HG03039 (cell line): ENCODE results near the gene SLC9C2.
"Not testable (repeated sequence)": the region's sequence is repeated elsewhere in the genome, so short reads cannot be mapped to it uniquely, and the experiment has no call there.

ENCODE experiments used
- ATAC-seq: cut with Tn5 transposase; IDR thresholded peaks from one replicate; pipeline ENCODE4 v1.9.1; 2021; ENCODE audit warnings: mild to moderate bottlenecking, moderate library complexity; ENCODE audit not compliant: unreplicated experiment

Gene SLC9C2

DNA sequence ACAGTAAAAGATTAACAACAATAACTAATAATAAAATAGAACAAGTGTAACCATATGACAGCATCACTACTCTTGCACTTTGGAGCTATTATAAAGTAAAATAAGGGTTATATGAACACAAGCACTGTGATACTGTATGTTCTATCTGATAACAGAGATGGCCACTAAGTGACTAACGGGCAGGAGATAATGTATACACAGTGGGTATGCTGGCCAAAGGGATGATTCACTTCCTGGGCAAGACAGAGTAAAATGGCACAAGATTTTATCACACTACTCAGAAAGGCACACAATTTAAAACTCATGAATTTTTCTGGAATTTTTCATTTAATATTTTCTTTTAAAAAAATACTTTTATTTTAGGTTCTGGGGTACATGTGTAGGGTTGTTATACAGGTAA is 12.3 kb downstream of the SLC9C2 start:
- no peak for ATAC-seq

DNA sequence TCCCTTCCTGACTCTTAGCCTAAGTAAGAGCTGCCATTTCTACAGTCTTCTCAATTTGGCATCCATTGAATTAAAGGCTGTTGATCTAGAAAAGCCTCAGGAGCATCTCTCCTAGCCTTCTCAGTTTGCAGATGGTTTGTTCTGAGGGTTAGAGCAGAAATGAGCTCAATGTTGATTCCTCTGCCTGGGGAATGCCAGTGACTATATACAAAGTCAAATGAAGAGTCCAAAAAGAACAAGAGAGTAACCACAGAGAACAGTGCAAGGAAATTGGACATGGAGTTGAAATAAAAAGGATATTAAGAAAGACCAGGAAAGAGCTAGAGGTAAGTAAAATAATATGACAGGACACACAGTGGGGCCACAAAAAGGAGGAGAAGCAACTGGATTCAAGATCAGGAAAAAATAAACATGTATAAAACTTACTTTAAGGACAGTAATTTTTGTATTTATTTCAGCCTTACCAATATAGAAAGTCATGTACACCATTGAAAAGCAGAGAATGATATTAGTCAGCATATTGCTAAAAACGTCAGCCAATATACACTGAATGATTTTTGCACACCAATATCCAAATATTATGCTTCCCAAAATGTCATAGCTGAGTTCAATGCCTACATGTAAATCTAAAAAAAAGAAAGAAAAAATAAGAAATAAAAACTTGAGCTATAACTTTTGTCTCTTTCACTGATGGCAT is 21.3 kb downstream of the SLC9C2 start:
- peak; percentile 65 for ATAC-seq

DNA sequence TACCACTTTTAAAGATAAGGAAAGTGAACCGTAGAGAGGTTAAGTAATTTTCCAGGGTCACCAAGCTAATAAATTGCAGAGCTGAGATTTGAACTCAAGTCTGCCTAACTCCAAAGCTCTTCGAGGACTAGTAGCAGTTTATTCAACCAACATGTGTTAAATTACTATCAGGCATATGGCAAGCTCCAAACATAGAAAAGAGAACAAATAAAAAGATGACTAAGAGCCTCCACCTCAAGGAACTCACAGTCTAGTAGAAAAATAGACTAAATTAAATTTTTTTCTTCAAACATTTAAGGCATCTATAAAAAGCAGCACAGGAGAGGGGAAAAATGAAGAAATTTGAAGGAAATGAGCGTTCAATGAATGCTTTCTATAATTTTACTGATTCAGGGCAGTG is 22.2 kb downstream of the SLC9C2 start:
- ATAC-seq: no peak

DNA sequence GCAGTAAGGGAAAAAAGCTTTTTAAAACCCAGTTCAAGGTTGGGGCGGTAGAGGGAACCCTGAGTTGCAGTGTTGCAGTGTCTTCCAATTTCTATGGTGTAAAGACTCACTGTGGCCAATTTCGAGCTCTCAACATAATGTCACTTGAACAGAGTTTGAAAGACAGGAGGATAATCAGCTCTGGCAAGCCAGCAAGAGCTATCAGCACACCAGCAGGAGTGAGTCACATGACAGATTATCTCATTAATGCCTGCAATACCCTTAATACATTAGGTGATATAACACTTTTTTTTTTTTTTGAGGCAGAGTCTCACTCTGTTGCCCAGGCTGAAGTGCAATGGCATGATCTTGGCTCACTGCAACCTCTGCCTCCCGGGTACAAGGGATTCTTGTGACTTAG is 22.8 kb downstream of the SLC9C2 start:
- no peak for ATAC-seq

DNA sequence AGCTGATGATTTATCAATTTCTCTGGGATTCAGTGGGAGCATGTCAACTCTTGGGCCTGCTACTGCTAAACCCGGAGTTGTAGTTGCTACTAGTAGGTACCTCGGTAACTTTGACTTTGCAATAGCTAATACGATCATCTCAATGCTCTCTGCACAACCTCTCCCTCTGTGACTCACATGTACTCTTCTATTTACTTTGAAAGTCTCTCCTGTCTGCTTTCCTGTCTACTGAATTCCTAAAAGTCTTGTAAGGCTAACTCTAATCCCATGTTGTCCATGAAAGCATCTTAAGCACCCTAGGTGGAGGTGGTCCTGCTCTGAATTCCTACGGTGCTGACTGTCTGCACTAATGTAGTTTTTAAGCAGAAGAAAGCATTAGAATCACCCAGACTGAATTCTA is 29.3 kb downstream of the SLC9C2 start:
- ATAC-seq: no peak

DNA sequence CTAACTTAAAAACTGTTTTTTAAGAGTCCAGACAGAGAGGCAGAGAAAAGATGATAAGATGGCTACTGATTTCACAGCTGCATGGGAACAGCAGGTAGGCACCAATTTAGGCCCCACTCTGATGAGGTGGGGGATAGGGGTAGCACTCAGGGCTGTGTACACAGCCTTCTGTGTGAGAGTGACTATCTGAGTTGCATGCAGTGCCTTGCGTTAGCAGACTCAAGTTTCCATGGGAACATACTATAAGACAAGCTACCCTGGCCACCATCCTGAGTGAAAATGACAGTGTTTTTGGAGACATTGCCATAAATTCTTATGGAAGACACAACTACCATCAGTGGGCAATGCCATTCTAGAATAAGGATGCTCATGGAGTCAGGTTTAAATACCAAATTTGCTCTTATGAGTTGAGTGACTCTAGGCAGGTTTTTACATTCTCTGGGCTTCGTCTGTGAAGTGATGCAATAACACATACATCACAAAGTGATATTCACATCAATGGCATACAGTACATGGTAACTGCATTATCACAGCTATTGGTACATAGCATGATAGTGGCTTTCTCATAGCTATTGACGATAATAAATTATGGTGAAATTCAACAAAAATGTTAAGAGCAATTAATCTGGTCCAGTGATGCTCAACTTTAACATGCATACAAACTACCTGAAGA is 30.5 kb downstream of the SLC9C2 start:
- no peak for ATAC-seq

DNA sequence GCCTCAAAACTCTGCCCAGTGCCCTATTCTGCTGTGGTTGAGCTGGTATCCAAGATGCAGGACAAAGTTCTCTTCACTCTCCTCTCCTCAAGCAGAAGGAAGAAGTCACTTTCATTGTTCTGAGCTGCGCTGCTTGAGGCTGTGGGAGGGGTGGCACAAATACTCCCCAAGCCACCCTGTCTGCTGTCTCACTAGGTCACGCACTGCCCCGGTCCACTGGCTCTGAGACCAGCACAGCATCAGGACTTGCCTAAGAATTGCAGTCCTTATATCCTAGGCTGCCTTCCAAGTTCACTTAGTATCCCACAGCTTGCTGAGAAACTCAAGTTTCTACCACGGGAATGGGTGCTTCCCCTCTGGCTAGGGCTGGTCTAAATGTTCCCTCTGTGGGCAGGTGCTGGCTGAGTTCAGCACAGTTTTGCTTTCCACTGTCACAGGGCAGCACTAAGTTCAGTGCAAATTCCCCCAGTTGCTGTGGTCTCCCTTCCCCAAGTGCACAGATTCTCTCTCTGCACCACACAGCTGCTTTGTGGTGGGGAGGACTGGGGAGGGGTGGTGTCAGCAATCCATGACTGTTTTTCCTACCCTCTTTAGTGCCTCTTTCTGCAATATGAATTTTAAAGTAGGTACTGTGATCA is 32.4 kb downstream of the SLC9C2 start:
- peak; percentile 77 for ATAC-seq

DNA sequence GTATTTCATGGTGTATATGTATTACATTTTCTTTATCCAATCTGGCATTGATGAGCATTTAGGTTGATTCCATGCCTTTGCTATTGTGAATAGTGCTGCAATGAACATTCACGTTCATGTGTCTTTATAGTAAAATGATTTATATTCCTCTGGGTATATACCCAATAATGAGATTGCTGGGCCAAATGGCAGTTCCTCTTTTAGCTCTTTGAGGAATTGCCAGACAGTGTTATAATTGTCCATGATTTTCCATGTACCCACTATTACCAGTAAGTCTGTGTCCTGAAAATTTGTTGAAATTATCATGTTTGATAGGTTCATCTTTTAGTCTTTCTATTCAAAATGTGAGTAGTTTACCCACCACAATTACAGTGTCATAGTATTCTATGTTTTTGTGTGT is 34.4 kb downstream of the SLC9C2 start:
- ATAC-seq: no peak

DNA sequence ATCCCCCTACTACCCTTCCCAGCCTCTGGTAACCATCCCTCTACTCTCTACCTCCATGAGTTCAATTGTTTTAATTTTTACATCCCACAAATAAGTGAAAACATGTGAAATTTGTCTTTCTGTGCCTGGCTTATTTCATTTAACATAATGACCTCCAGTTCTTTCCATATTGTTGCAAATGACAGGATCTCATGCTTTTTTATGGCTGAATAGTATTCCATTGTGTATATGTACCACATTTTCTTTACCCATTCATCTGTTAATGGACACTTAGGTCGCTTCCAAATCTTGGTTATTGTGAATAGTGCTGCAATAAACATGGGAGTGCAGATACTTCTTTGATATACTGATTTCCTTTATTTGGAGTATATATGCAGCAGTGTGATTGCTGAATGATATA is 39.0 kb downstream of the SLC9C2 start:
- ATAC-seq: not testable (repeated sequence)

DNA sequence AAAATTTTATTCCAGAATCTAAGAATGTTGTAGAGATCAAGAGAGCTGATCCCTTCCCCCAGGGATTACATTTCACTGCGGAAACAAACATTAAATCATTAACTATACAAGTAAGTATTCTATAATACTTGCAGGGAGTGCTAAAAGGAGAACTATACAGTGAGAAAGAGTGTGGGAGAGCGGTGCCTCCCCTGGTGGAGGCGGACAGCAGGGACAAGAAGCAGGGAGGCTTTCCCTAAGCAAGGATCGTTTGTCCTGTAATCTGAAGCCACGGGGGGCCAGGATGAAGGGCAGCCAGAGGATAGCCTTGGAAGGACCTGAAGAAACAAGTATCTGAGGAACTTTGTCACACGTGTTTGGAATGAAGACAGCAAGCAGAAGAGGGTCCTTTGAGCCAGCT is 40.1 kb downstream of the SLC9C2 start:
- ATAC-seq: no peak

DNA sequence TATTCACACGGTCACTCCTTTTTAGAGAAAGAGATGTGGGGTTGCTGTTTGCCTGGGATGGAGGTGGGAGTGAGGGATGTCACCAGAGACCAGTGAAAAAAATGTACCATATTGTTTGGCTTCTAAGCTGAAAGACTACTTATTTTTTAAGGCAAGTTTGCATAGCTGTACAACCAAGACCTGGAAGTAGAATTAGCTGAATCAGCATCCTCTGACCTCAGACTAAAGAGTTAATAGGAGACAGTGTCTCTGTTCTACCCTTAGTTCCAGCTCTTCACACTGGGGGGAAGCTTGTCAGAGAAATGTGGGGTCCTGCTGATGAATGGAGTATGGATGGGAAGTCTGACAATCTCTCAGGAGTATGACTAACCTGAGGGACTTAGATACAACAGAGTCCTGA is 41.6 kb downstream of the SLC9C2 start:
- no peak for ATAC-seq

DNA sequence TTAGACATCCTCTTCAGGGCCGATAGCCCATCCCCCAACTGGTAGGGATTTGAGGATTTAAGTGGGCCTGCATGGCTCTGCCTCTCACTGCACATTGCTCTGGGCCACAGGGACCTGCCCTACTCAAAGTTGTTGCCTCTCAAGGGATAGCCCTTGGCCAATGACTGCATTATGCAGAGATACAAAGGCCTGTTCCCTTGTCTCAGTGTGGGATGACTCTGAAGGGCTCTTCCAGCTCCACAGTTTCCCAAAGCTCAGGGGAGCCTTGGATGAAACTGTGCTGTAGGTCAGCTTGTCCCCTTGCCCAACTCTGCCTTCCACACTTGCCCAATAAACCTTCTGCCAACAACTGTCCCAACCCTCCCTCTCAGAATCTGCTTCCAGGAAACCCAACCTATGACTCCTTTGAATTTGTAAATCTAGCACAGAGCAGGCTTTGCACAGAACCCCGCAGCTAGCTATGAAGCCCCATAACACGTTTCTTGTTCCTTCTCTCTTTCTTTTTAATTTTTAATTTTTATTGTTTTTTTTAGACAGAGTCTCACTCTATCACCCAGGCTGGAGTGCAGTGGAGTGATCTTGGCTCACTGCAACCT is 42.5 kb downstream of the SLC9C2 start:
- ATAC-seq: no peak

DNA sequence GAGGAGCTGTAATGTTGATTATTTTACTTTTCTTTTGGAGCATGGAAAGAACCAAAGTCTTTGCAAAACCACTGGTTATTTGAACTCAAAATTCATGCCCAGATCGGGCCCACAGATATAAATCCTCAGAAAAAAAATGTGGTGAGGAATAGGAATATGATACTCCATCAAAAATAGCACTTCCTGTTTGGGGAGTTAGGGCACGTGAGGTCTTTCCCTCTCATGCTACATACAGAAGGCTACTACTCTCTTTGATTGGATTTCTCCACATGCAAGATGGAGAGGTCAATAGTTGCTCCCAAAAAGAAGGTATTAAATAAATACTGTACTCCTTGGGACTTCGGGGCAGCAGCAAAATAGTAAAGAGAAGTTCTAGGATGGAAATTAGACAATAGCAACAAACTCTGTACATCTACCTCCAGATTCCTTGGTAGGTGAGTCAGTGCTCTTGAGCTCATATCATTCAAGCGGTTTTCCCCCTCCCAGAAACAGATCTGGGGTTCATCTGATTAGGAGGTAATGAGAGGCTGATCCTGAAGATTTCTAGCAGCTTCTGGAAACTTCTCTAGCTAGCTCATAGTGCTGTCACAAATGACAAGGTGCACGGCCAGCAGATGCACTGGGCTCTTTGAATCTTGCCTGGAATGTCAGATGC is 47.1 kb downstream of the SLC9C2 start:
- ATAC-seq: no peak

DNA sequence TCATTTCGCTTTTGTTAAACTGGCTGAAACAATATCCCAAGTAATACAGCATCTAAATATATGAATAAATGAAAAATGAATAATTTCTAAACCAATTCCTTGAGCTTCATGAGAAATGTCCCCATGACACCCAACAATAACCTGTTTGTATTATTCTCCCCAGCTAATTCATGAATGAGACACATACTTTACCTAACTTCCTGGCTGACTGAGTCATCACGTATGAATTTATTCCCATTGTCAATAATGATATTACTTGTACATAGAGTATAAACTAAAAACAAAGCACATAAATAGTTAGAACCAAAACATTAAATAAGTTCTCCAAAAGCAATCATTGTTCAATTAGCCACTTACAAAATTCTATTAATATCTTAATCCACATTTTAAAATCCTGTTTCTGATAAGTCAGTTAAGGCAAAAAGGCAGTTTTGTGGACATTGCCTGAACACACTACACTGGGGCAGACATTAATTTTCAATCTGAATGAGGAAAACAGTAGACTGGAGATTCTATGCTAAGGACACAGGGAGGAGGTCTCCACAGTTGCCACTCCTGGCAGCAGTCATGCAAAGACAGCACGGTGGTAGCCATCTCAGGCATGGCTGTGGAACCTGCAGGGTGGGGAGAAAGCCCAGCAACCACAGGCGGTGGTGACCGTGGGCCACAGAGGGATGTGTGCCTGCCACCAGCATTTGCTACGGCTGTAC is 48.2 kb downstream of the SLC9C2 start:
- ATAC-seq: no peak

DNA sequence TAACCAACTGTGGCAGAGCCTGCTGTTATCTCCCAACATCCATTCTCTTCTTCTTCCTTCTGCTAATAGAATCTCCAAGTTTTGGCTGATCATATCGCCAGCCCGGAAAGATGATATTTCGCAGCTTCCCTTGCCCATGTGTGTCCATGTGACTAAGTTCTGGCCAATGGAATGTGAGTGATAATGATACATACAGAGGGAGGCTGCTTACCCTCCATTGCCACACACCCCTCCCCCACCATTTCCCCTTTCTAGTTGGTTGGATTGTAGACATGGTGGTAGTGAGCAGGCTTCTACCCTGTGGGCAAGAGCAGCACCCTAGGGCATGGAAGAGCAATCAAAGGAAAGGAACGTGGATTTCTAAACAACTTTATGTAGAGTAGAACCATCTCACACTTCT is 48.8 kb downstream of the SLC9C2 start:
- no peak for ATAC-seq

DNA sequence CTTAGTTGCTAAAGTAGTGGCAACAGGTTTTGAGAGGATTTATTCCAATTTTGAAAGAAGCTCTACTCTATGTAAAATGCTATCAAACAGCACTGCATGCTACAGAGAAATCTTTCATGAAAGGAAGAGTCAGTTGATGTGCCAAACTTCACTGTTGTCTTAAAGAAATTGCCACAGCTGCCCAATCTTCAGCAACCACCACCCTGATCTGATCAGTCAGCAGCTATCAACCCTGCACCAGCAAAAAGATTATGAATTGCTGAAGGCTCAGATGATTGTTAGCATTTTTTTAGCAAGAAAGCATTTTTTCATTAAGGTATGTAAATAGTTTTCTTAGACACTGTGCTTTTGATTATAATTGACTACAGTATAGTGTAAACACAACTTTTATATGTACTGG is 49.6 kb downstream of the SLC9C2 start:
- ATAC-seq: no peak

DNA sequence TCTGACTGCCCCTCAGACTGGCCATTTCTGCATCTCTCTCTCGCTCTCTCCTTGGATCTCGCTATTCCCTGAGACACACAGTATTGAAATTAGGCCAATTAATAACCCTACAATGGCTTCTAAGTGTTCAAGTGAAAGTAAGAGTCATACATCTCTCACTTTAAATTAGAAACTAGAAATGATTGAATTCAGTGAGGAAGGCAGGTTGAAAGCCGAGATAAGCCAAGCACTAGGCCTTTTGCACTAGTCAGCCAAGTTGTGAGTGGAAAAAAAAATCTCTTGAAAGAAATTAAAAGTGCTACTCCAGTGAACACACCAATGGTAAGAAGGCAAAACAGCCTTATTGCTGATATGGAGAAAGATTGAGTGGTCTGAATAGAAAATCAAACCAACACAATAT is 51.2 kb downstream of the SLC9C2 start:
- ATAC-seq: no peak

DNA sequence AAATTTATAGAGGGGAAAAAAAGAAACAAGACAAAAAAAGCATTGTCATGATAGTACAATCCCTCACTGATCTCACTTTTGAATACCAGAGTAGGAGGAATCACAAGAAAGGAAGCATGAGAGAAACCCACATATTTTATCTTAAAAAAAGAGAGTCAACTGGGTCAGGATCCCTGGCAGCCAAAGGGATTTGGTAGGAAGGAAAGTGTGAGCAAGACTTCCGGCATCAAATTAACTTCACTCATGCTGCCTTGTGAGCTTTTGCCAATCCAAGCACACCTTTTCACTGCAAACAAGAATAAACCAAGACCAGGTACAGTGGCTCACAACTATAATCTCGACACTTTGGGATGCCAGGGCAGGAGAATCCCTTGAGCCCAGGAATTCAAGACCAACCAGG is 53.1 kb downstream of the SLC9C2 start:
- ATAC-seq: no peak

DNA sequence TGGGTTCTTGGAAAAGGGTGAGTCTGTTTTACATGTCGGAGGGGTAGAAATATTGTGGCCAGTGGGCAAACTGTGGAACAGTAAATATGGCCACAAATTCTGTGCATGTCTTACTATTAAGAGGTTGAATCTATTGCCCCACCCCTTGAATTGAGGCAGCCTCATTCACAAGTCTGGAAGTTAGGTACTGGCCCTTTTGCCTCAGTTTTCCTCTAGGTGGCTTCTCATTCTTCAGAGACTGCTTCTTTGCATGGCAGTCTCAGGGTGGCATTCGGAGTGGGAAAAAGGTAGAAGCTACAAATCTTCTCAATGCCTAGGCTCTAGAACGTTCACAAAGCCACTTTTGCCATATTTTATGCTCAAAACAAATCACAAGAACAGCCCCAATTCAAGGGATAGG is 57.2 kb downstream of the SLC9C2 start:
- no peak for ATAC-seq

DNA sequence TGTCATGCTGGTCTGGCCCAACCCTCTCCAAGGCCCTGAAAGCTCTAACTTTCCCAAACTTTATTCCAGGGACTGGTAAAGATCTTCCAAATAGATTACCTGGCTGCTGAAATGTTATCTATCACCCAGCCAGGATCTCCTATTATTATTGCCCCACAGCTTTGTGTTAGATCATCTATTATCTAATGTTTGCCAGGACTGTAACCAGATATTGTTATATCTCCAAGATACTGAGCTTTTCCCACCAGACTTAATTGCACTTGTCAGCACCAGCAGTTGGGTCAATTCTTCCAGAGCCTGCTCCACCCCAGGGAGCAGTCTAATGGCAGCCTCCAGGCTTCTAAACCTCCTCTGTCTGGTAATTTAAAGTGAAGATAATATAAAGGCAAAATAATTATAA is 66.6 kb downstream of the SLC9C2 start:
- ATAC-seq: no peak

DNA sequence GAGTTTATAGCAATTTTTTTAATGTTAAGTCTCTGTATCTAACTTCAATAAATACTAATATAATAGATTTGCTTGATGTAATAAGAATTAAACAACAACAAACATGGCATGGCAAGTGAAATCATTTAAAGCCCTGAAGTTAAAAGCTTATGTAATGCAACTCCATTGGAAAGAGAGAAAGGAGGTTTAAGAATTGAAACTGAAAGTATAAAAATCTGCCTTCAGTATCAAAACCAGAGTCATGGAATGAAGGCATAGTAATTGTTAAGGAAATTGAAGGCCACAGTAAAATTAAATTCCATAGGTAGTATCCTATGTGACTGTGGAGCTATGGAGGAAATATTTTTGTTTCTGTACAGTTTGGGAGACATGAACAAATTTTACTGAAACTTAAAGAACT is 70.6 kb downstream of the SLC9C2 start:
- ATAC-seq: no peak
